H1 (cell line): ENCODE results near the gene FAM131A. TPM values are rescaled to one million over a fixed set of nuclear protein-coding genes. Genes with fewer than 3 reads are reported as not detected.

ENCODE experiments used
- CTCF ChIA-PET: fragments of 300-600 bp; sonication (Branson Sonifier 250); formaldehyde crosslinking; loops from one replicate; lab custom pipeline; 2021; ENCODE audit not compliant: partially characterized antibody; lab: Charles Lee
- POLR2A ChIA-PET: fragments of 300-600 bp; sonication (Branson Sonifier 250); formaldehyde crosslinking; loops from one replicate; lab custom pipeline; 2021; ENCODE audit warnings: inconsistent platforms; ENCODE audit not compliant: partially characterized antibody; lab: Charles Lee
- DNase-seq, 2 experiments: peaks; one replicate each; pipeline versions ENCODE4 v3.0.0 to v3.0.0-alpha.2; 2010 to 2022; ENCODE audit warnings: low spot score in 2 of 2, low read depth in 1 of 2, mixed read lengths in 1 of 2
- FAIRE-seq: peaks from 2 replicates; lab custom pipeline; 2011; peaks lifted over from hg19 to GRCh38; lab: Jason Lieb, UNC
- H2AFZ ChIP-seq: 2 replicates; pipeline ENCODE4 v1.8.1; 2012; ENCODE audit warnings: low read length, inconsistent platforms
- H2AK5ac ChIP-seq: 2 replicates; pipeline ENCODE4 v1.6.1; 2013; ENCODE audit warnings: low read depth, low read length
- H2BK120ac ChIP-seq: replicated peaks from 2 replicates; pipeline ENCODE3; 2013; ENCODE audit warnings: low read depth, low read length, inconsistent platforms
- H2BK12ac ChIP-seq: 2 replicates; pipeline ENCODE4 v1.6.1; 2013; ENCODE audit warnings: low read depth, low read length
- H2BK15ac ChIP-seq: 2 replicates; pipeline ENCODE4 v1.6.1; 2013; ENCODE audit warnings: low read length
- H2BK20ac ChIP-seq: 2 replicates; pipeline ENCODE4 v1.6.1; 2013; ENCODE audit warnings: low read length
- H2BK5ac ChIP-seq: 2 replicates; pipeline ENCODE4 v1.6.1; 2013; ENCODE audit warnings: low read depth, low read length
- H3K14ac ChIP-seq: 2 replicates; pipeline ENCODE4 v1.6.1; 2013; ENCODE audit warnings: inconsistent platforms; ENCODE audit not compliant: insufficient read length
- H3K18ac ChIP-seq: 2 replicates; pipeline ENCODE4 v1.6.1; 2013; ENCODE audit warnings: low read length; ENCODE audit errors: extremely low read depth
- H3K23ac ChIP-seq: 2 replicates; pipeline ENCODE4 v1.6.1; 2013; ENCODE audit warnings: inconsistent platforms; ENCODE audit not compliant: insufficient read length
- H3K23me2 ChIP-seq: 2 replicates; pipeline ENCODE4 v1.6.1; 2013; ENCODE audit warnings: low read depth, low read length
- H3K27ac ChIP-seq: 2 replicates; pipeline ENCODE4 v1.6.1; 2011; ENCODE audit warnings: low read depth, low read length, inconsistent platforms
- H3K27me3 ChIP-seq, 4 experiments: replicated peaks in 1 of 4; 1 replicate in 1 of 4; 2 replicates in 3 of 4; pipeline versions ENCODE4 v1.6.1 to v1.8.1; 2011 to 2013; ENCODE audit warnings: low read length in 3 of 4, mild to moderate bottlenecking in 3 of 4, inconsistent platforms in 2 of 4, mixed read lengths in 2 of 4, moderate library complexity in 1 of 4; ENCODE audit not compliant: control insufficient read depth in 3 of 4, insufficient read depth in 3 of 4; ENCODE audit errors: extremely low read depth in 1 of 4
- H3K36me3 ChIP-seq, 4 experiments: 2 replicates each; pipeline versions ENCODE4 v1.6.1 to v1.8.1; 2011 to 2013; ENCODE audit warnings: mild to moderate bottlenecking in 4 of 4, low read length in 3 of 4, moderate library complexity in 2 of 4, control low read depth in 1 of 4, inconsistent platforms in 1 of 4; ENCODE audit not compliant: insufficient read depth in 4 of 4, control insufficient read depth in 2 of 4
- H3K4ac ChIP-seq: replicated peaks from 2 replicates; pipeline ENCODE3; 2013; ENCODE audit warnings: low read length, low read depth, mixed read lengths, inconsistent platforms; ENCODE audit not compliant: insufficient read length
- H3K4me1 ChIP-seq, 4 experiments: replicated peaks in 1 of 4; 1 replicate in 1 of 4; 2 replicates in 3 of 4; pipeline versions ENCODE4 v1.6.1 to v1.8.1; 2011 to 2013; ENCODE audit warnings: low read length in 3 of 4, inconsistent platforms in 2 of 4, mixed read lengths in 1 of 4; ENCODE audit not compliant: insufficient read depth in 4 of 4, control insufficient read depth in 3 of 4
- H3K4me2 ChIP-seq, 2 experiments: 2 replicates each; pipeline versions ENCODE4 v1.6.1 to v1.8.1; 2011 to 2013; ENCODE audit warnings: low read depth in 2 of 2, low read length in 2 of 2, control low read depth in 1 of 2, inconsistent platforms in 1 of 2, mild to moderate bottlenecking in 1 of 2; ENCODE audit not compliant: insufficient read depth in 1 of 2
- H3K4me3 ChIP-seq, 4 experiments: fragments of 200-600, 300-600 bp in 1 of 4; sonication (generic), shearing (Covaris generic), sonication (Bioruptor Twin) in 1 of 4; 2 replicates each; pipeline versions ENCODE4 v1.5.1 to v1.8.1; 2011 to 2016; ENCODE audit warnings: low read length in 4 of 4, low read depth in 3 of 4, control low read depth in 2 of 4, inconsistent platforms in 2 of 4, mild to moderate bottlenecking in 2 of 4, mixed read lengths in 1 of 4, moderate library complexity in 1 of 4; ENCODE audit not compliant: insufficient read depth in 2 of 4; ENCODE audit errors: extremely low read depth in 1 of 4
- H3K56ac ChIP-seq: replicated peaks from 2 replicates; pipeline ENCODE3; 2013; ENCODE audit warnings: low read depth, mild to moderate bottlenecking, mixed read lengths, low read length, inconsistent platforms; ENCODE audit not compliant: insufficient read length
- H3K79me1 ChIP-seq: 2 replicates; pipeline ENCODE4 v1.6.1; 2013; ENCODE audit warnings: low read depth, low read length, control low read depth
- H3K79me2 ChIP-seq, 2 experiments: 2 replicates each; pipeline versions ENCODE4 v1.6.1 to v1.8.1; 2012 to 2013; ENCODE audit warnings: low read length in 2 of 2, mild to moderate bottlenecking in 2 of 2, inconsistent platforms in 1 of 2; ENCODE audit not compliant: insufficient read depth in 2 of 2, control insufficient read depth in 1 of 2
- H3K9ac ChIP-seq, 4 experiments: replicated peaks in 1 of 4; 1 replicate in 1 of 4; 2 replicates in 3 of 4; pipeline versions ENCODE4 v1.6.1 to v1.8.1; 2011 to 2013; ENCODE audit warnings: low read depth in 3 of 4, low read length in 3 of 4, control low read depth in 2 of 4, mild to moderate bottlenecking in 2 of 4, moderate library complexity in 2 of 4, inconsistent platforms in 1 of 4; ENCODE audit errors: extremely low read depth in 1 of 4
- H3K9me3 ChIP-seq, 2 experiments: 2 replicates each; pipeline versions ENCODE4 v1.6.1 to v1.8.1; 2012 to 2013; ENCODE audit warnings: mild to moderate bottlenecking in 2 of 2, moderate library complexity in 2 of 2, control low read depth in 1 of 2, inconsistent platforms in 1 of 2, low read depth in 1 of 2, low read length in 1 of 2, mixed read lengths in 1 of 2; ENCODE audit not compliant: insufficient read depth in 2 of 2
- H4K20me1 ChIP-seq, 2 experiments: replicated peaks in 1 of 2; 2 replicates each; pipeline versions ENCODE3 to v1.8.1; 2011 to 2013; ENCODE audit warnings: inconsistent platforms in 2 of 2, low read length in 2 of 2, mild to moderate bottlenecking in 1 of 2; ENCODE audit not compliant: insufficient read depth in 2 of 2, control insufficient read depth in 1 of 2
- H4K5ac ChIP-seq: 2 replicates; pipeline ENCODE4 v1.6.1; 2013; ENCODE audit warnings: low read length, low read depth, mixed read lengths, inconsistent platforms; ENCODE audit not compliant: insufficient read length
- H4K8ac ChIP-seq: 2 replicates; pipeline ENCODE4 v1.8.0; 2013; ENCODE audit warnings: mild to moderate bottlenecking, moderate library complexity, low read length, inconsistent platforms; ENCODE audit not compliant: insufficient read depth; ENCODE audit errors: extremely low read depth
- H4K91ac ChIP-seq: replicated peaks from 2 replicates; pipeline ENCODE3; 2013; ENCODE audit warnings: low read length, mixed read lengths, inconsistent platforms; ENCODE audit not compliant: insufficient read length
- CREB1 ChIP-seq: IDR thresholded peaks from 2 replicates; pipeline ENCODE4 v1.6.1; 2012; ENCODE audit warnings: inconsistent platforms
- EP300 ChIP-seq, 2 experiments: IDR thresholded peaks; 1 replicate in 1 of 2; 2 replicates in 1 of 2; pipeline ENCODE4 v1.6.1; 2011 to 2012; ENCODE audit warnings: low read depth in 2 of 2, low read length in 2 of 2, mild to moderate bottlenecking in 2 of 2, borderline replicate concordance in 1 of 2, inconsistent platforms in 1 of 2, moderate library complexity in 1 of 2
- KDM1A ChIP-seq: fragments of 200-600, 300-600 bp; sonication (generic); IDR thresholded peaks from 2 replicates; pipeline ENCODE4 v1.7.1; 2016; ENCODE audit warnings: mild to moderate bottlenecking, low read length, borderline replicate concordance
- KDM4A ChIP-seq: IDR thresholded peaks from one replicate; pipeline ENCODE4 v1.7.1; 2012; ENCODE audit warnings: low read depth, mild to moderate bottlenecking, moderate library complexity, low read length, inconsistent platforms; ENCODE audit not compliant: severe bottlenecking
- NANOG ChIP-seq: IDR thresholded peaks from 2 replicates; pipeline ENCODE4 v1.6.1; 2011; ENCODE audit warnings: low read length, low read depth, mild to moderate bottlenecking, inconsistent platforms; ENCODE audit not compliant: insufficient read depth, poor library complexity, severe bottlenecking
- SIX5 ChIP-seq: IDR thresholded peaks from 2 replicates; pipeline ENCODE4 v1.6.1; 2011; ENCODE audit warnings: mild to moderate bottlenecking, low read depth, low read length
- SP2 ChIP-seq: IDR thresholded peaks from 2 replicates; pipeline ENCODE4 v1.6.1; 2012; ENCODE audit warnings: mild to moderate bottlenecking, low read length, inconsistent platforms
- SUZ12 ChIP-seq: fragments of 200-600 bp; sonication (generic); IDR thresholded peaks from 2 replicates; pipeline ENCODE4 v1.6.1; 2012; ENCODE audit warnings: mild to moderate bottlenecking, inconsistent platforms, low read length, moderate library complexity, mixed read lengths
- TCF12 ChIP-seq: IDR thresholded peaks from 2 replicates; pipeline ENCODE4 v1.6.1; 2011; ENCODE audit warnings: low read depth, mild to moderate bottlenecking, low read length
- WGBS, 2 experiments: shearing (Covaris generic) in 1 of 2; methylation state at CpG; one replicate each; pipeline versions ENCODE4 v1.1.6 to v1.1.7; 2013 to 2015; ENCODE audit warnings: low lambda C conversion rate in 2 of 2, mixed read lengths in 2 of 2, inconsistent platforms in 1 of 2, low coverage in 1 of 2, missing lambda C conversion rate in 1 of 2; ENCODE audit not compliant: insufficient replicate concordance in 2 of 2, insufficient coverage in 1 of 2, insufficient read length in 1 of 2; ENCODE audit errors: extremely low coverage in 1 of 2, missing lambda C conversion rate in 1 of 2; 5-methylcytosine and 5-hydroxymethylcytosine counted together
- polyA plus RNA-seq, 7 experiments: library from polyadenylated mRNA; depleted of rRNA in 3 of 7; stranded (reverse) in 5 of 7; unstranded in 2 of 7; fragments of >200 nt in 5 of 7; fragments of 200-250 nt in 2 of 7; gene quantifications; 1 replicate in 5 of 7; 2 replicates in 1 of 7; 4 replicates in 1 of 7; pipeline versions ENCODE4 v1.2.1 to v1.2.3, GENCODE V29; 2011 to 2013; ENCODE audit warnings: missing spikeins in 2 of 7, mixed read lengths in 2 of 7
- total RNA-seq: library from RNA; stranded (reverse); fragmentation: NEBNext Ultra II Directional; extraction: Animal tissue kit (Norgen Biotek cat#: 25700); gene quantifications from 2 replicates; pipeline ENCODE4 v1.2.1, GENCODE V29; 2021
- TF ChIP-seq, protein P1 (sequence below): IDR thresholded peaks from 2 replicates; pipeline ENCODE4 v1.6.1; 2011; ENCODE audit warnings: low read depth, mild to moderate bottlenecking, low read length; ENCODE audit not compliant: insufficient read depth

The FAM131A gene
- total and polyA plus RNA-seq, 2 of the 8 experiments (the other 6 are each of a cell fraction or from before 2014, with no cell fraction given) = 16.0 to 21.9 TPM

- Histone ChIP-seq H2BK120ac (no peak overlapping the region), H2BK20ac (no peak overlapping the region), H3K79me2 (no peaks in the 10 kb centered on the region; a peak in 1 of 4 replicates), H4K91ac (no peak overlapping the region), H2AK5ac (no peak overlapping the region), H3K9me3 (no peaks in the 10 kb centered on the region), H3K36me3 (peaks cover 4 to 26% (median 20%) of the 10 kb centered on the region in 4 experiments; a peak in 5 of 8 replicates), H3K27ac (no peak overlapping the region), H3K18ac (no peak overlapping the region), H3K56ac (no peak overlapping the region), H3K4me2 (no peak overlapping the region), H3K79me1 (no peaks in the 10 kb centered on the region), H2AFZ (no peak overlapping the region), H3K14ac (no peak overlapping the region), H3K4me1 (peaks cover 3 to 18% (median 12%) of the 10 kb centered on the region in 4 experiments), H2BK15ac (no peak overlapping the region), H3K27me3 (peaks cover 0 to 8% (median 3%) of the 10 kb centered on the region in 4 experiments; a peak in 3 of 7 replicates), H3K23me2 (peaks cover 20% of the 10 kb centered on the region), H2BK12ac (no peak overlapping the region), H4K20me1 (peaks cover 4 to 8% of the 10 kb centered on the region in 2 experiments), H3K4me3 (no peak overlapping the region), H4K8ac (no peak overlapping the region), H3K23ac (no peak overlapping the region), H2BK5ac (no peak overlapping the region), H3K4ac (no peak overlapping the region), H3K9ac (no peak overlapping the region), H4K5ac (no peak overlapping the region)
- WGBS, 2 experiments = 89% methylated on average over 10 of the region's 12 CpGs; no CpG with 5 or more reads in 1 of the 2 experiments
- DNase-seq (no peak), FAIRE-seq (no peak)
- ChIA-PET CTCF (interaction anchor here (0.6 to 7.1 kb wide), 9 partner anchors 10 to 454 kb away, joined by 3 to 47 read pairs (median 4); partner anchors contain the start of gene VPS8), POLR2A (interaction anchor here (1.0 to 2.5 kb wide), 3 partner anchors 7 to 23 kb away, joined by 4 to 5 read pairs (median 4); no protein-coding TSS in a partner anchor)
- TF ChIP-seq KDM1A (no peak), SP2 (no peak), CREB1 (no peak), EP300 (IDR thresholded peaks at IDR 0.05; ENCODE audit: borderline replicate concordance in 1 of 2, low read depth in 2 of 2, low read length in 2 of 2) (no peak), KDM4A (no peak), NANOG (no peak), SIX5 (no peak), TCF12 (no peak), SUZ12 (no peak)
- TF ChIP-seq, protein P1, sequence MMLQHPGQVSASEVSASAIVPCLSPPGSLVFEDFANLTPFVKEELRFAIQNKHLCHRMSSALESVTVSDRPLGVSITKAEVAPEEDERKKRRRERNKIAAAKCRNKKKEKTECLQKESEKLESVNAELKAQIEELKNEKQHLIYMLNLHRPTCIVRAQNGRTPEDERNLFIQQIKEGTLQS = no peak
Measured at GRCh38 chr3:184358124-184358767, 20.8 kb downstream of the FAM131A start.
